IMR-90 (cell line): ENCODE data around the gene GLE1.

ENCODE experiments used
- CEBPB ChIP-seq: IDR thresholded peaks from 2 replicates; pipeline ENCODE4 v1.6.1; 2012; ENCODE audit warnings: low read depth, low read length, improper control_type of control experiment
- CTCF ChIP-seq: conservative IDR thresholded peaks from 2 replicates; pipeline ENCODE4 v1.5.1; 2012; ENCODE audit warnings: mild to moderate bottlenecking, low read depth, low read length, improper control_type of control experiment
- ELK1 ChIP-seq: fragments of 150-350 bp; IDR thresholded peaks from 2 replicates; pipeline ENCODE4 v1.6.1; 2016; ENCODE audit warnings: low read depth, mild to moderate bottlenecking, low read length, moderate library complexity, borderline replicate concordance
- MAZ ChIP-seq: IDR thresholded peaks from 2 replicates; pipeline ENCODE4 v1.6.1; 2012; ENCODE audit warnings: low read depth, mild to moderate bottlenecking, low read length, improper control_type of control experiment, moderate library complexity, borderline replicate concordance
- MXI1 ChIP-seq: IDR thresholded peaks from 2 replicates; pipeline ENCODE4 v1.6.1; 2012; ENCODE audit warnings: low read depth, mild to moderate bottlenecking, low read length, moderate library complexity, borderline replicate concordance
- POLR2A ChIP-seq: IDR thresholded peaks from 2 replicates; pipeline ENCODE4 v1.6.1; 2012; ENCODE audit warnings: mild to moderate bottlenecking, low read depth, low read length
- RAD21 ChIP-seq: IDR thresholded peaks from 2 replicates; pipeline ENCODE4 v1.6.1; 2012; ENCODE audit warnings: low read length, improper control_type of control experiment
- RCOR1 ChIP-seq: IDR thresholded peaks from 2 replicates; pipeline ENCODE4 v1.6.1; 2012; ENCODE audit warnings: mild to moderate bottlenecking, low read length, improper control_type of control experiment; ENCODE audit not compliant: insufficient replicate concordance
- RFX5 ChIP-seq: IDR thresholded peaks from 2 replicates; pipeline ENCODE4 v1.8.0; 2012; ENCODE audit warnings: low read depth, mild to moderate bottlenecking, low read length, moderate library complexity
- SMC3 ChIP-seq: fragments of 150-350 bp; IDR thresholded peaks from 2 replicates; pipeline ENCODE4 v1.6.1; 2016; ENCODE audit warnings: low read depth, mild to moderate bottlenecking, antibody characterized with exemption, low read length, moderate library complexity
- USF2 ChIP-seq: fragments of 150-350 bp; IDR thresholded peaks from 2 replicates; pipeline ENCODE4 v1.6.1; 2017; ENCODE audit warnings: mild to moderate bottlenecking, antibody characterized with exemption, low read length, low read depth

GRCh38 chr9:128528445-128529160 is 24.1 kb downstream of the GLE1 start:
- TF ChIP-seq POLR2A = no peak
- no peak for TF ChIP-seq CTCF
- TF ChIP-seq ELK1 = no peak
- TF ChIP-seq RFX5 = no peak
- TF ChIP-seq SMC3 = no peak
- no peak for TF ChIP-seq MAZ
- no peak for TF ChIP-seq RAD21
- no peak for TF ChIP-seq RCOR1
- no peak for TF ChIP-seq CEBPB
- no peak for TF ChIP-seq MXI1
- TF ChIP-seq USF2 = no peak
